ENCODE measurements around the gene TYW5.
"Not testable (repeated sequence)": the region's sequence is repeated elsewhere in the genome, so short reads cannot be mapped to it uniquely, and the experiment has no call there.

The TYW5 gene

DNA sequence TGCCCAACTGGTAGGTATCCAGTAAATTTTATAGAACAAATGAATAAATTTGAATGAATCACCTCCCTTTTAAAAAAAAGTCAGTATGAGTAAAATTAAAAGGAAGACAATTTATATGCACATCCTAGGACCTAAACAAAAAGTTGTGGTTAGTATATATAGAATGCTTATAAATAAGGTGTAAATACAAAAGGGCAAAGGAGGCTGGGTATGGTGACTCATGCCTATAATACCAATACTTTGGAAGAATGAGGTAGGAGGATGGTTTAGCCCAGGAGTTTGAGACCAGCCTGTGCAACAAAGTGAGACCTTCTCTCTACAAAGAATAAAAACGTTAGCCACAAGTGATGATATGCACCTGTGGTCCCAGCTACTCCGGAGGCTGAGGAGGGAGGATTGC is 31.4 kb downstream of the TYW5 start:
- Mint-ChIP-seq H3K27me3 (ENCODE audit: low read depth) (no peaks in the 10 kb centered on the region), H3K9me3 (no peaks in the 10 kb centered on the region), H3K4me1 (ENCODE audit: low read depth) (peaks cover 15% of the 10 kb centered on the region), H3K36me3 (ENCODE audit: low read depth) (peaks cover 45% of the 10 kb centered on the region), H3K4me3 (no peak overlapping the region), H3K27ac (no peak overlapping the region)
- DNase-seq (ENCODE audit: low spot score) = no peak

DNA sequence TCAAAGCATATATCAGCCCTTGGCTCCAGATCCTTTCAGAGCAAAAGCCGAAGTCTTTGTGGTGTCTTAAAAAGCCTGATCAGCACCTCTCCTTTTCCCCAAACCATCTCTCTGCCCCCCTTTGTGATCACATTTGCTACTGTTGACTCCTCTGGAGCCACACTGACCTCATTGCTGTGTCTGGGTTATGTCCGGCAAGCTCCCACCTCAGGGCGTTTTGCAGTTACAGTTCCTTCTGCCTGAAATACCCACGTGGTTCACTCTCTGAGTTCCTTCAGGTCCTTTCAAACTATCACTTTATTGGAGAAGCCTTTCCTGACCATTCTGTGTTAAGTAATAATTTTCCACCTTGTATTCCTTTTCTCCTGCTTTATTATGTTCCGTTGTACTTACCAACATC is 32.4 kb downstream of the TYW5 start:
- Mint-ChIP-seq H3K27me3 (ENCODE audit: low read depth) (no peaks in the 10 kb centered on the region), H3K4me3 (no peak overlapping the region), H3K27ac (no peak overlapping the region), H3K9me3 (no peaks in the 10 kb centered on the region), H3K36me3 (ENCODE audit: low read depth) (peaks cover 47% of the 10 kb centered on the region), H3K4me1 (ENCODE audit: low read depth) (peaks cover 18% of the 10 kb centered on the region)
- DNase-seq (ENCODE audit: low spot score) = no peak

DNA sequence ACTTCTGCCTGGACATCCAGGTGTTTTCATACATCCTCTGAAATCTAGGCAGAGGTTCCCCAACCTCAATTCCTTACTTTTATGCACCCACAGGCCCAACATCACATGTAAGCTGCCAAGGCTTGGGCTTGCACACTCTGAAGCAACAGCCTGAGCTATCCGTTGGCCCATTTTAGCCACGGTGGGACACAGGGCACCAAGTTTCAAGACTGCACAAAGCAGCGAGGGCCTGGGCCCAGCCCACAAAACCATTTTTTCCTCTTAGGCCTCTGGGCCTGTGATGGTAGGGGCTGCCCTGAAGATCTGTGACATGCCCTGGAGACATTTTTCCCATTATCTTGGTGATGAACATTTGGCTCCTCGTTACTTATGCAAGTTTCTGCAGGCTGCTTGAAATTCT is 38.3 kb downstream of the TYW5 start:
- no peak overlapping the region for H3K27ac Mint-ChIP-seq
- no peak overlapping the region for H3K4me3 Mint-ChIP-seq
- peaks cover 20% of the 10 kb centered on the region for H3K9me3 Mint-ChIP-seq
- DNase-seq (ENCODE audit: low spot score) = no peak
- no peaks in the 10 kb centered on the region for H3K27me3 Mint-ChIP-seq (ENCODE audit: low read depth)
- peaks cover 25% of the 10 kb centered on the region for H3K4me1 Mint-ChIP-seq (ENCODE audit: low read depth)
- peaks cover 62% of the 10 kb centered on the region for H3K36me3 Mint-ChIP-seq (ENCODE audit: low read depth)

DNA sequence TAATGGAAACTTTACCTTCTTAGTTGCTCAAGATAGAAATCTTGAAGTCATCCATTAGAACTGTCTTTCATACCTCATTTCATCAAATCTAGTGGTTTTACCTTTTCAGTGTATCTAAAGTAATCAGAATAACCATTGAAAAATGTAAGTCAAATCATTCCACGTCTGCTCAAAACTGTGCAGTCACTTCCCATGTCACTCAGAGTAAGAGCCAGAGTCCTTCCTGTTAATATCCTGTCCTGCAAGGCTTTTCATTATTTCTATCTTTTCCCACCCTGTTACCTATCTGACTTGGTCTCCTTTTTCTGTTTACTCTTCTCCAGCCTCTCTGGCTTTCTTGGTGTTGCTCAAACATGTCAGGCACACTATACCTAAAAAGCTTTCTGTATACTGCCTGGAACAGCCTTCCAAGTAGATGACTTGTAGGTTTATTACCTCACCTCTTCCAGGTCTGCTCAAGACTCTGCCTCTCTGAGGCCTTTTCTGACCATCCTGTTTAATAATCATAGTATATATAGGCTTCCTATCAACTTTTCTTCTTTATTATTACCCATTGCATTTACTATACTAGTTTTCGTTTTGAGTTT is 40.8 kb downstream of the TYW5 start:
- peak overlapping the region; percentile 34 for H3K27ac Mint-ChIP-seq
- H3K4me3 Mint-ChIP-seq = peak overlapping the region; percentile 62
- H3K9me3 Mint-ChIP-seq = peaks cover 20% of the 10 kb centered on the region
- no peak for DNase-seq (ENCODE audit: low spot score)
- peaks cover 35% of the 10 kb centered on the region for H3K4me1 Mint-ChIP-seq (ENCODE audit: low read depth)
- H3K36me3 Mint-ChIP-seq (ENCODE audit: low read depth) = peaks cover 56% of the 10 kb centered on the region
- H3K27me3 Mint-ChIP-seq (ENCODE audit: low read depth) = no peaks in the 10 kb centered on the region

DNA sequence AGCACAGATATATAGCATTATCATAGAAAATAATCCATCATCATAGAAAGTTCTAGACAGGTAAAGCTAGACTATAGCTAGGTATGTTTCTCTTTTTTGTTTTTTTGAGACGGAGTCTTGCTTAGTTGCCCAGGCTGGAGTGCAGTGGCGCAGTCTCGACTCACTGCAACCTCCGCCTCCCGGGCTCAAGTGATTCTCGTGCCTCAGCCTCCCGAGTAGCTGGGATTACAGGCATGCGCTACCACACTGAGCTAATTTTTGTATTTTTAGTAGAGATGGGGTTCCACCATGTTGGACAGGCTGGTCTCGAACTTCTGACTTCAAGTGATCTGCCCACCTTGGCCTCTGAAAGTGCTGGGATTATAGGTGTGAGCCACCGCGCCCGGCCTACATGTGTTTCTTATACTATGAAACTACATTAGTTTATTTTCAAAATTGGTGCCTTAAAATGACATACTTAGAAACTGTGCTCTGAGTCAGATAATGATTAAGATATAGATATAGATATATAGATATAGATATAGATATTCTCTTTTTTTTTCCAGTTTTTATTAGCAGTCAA is 42.7 kb downstream of the TYW5 start:
- H3K4me1 Mint-ChIP-seq (ENCODE audit: low read depth) = peaks cover 31% of the 10 kb centered on the region
- H3K9me3 Mint-ChIP-seq = peaks cover 18% of the 10 kb centered on the region
- not testable (repeated sequence) for H3K27me3 Mint-ChIP-seq (ENCODE audit: low read depth); DNase-seq (ENCODE audit: low spot score)
- H3K27ac Mint-ChIP-seq = peak overlapping the region; percentile 37
- peak overlapping the region; percentile 99 for H3K4me3 Mint-ChIP-seq
- peaks cover 41% of the 10 kb centered on the region for H3K36me3 Mint-ChIP-seq (ENCODE audit: low read depth)

DNA sequence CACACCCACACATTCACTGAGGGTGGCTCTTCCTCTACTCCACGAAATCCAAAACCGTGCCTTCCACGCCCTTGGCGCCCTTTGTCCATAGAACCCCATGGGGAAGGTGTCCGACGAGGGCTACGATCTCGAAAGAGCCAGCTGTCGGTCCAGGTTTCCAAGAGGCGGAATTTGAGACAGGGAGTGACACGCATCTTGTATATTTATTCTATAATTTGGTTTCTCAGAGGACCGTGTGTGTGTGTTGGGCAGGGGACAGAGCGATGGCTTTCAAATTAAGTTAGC is 43.5 kb downstream of the TYW5 start:
- H3K27ac Mint-ChIP-seq = peak overlapping the region; percentile 96
- H3K4me1 Mint-ChIP-seq (ENCODE audit: low read depth) = peaks cover 31% of the 10 kb centered on the region
- DNase-seq (ENCODE audit: low spot score) = no peak
- peaks cover 13% of the 10 kb centered on the region for H3K9me3 Mint-ChIP-seq
- H3K36me3 Mint-ChIP-seq (ENCODE audit: low read depth) = peaks cover 33% of the 10 kb centered on the region
- H3K4me3 Mint-ChIP-seq = peak overlapping the region; percentile 99
- no peaks in the 10 kb centered on the region for H3K27me3 Mint-ChIP-seq (ENCODE audit: low read depth)

DNA sequence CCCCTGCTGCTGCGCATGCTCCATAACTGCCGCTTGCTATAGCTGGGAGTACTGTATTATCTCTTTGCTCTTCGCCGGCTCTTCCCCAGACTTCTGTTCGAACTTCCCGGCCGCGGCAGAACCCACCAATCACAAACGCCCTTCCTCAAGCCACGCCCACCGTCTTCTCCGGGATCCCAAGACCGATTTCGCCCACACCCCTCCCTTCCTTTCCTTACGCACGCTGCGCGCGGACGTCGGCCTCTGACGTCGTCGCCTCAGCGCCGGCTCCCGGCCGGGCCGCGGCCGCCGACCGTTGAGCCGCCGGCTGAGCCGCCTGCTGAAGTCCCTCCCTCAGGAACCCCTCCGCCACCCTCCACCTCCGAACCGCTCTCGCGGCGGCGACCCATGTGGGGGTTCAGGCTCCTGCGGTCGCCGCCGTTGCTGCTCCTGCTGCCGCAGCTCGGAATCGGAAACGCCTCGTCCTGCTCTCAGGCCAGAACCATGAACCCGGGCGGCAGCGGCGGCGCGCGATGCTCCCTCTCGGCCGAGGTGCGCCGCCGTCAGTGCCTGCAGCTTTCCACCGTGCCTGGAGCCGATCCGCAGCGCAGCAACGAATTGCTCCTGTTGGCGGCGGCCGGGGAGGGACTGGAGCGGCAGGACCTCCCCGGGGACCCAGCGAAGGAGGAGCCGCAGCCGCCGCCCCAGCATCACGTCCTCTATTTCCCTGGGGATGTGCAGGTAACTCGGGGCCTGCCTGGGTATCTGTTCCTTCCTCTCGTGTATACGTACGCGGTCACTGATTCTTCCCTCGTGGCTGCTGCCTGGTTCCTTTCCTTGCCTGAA is 44.0 kb downstream of the TYW5 start, which contains the start of gene C2orf69:
C2orf69 (plus strand) TSS at position 242 of the 825 bp plus-strand sequence; CDS start at position 388, 146 bp downstream.
- H3K27ac Mint-ChIP-seq = peak within 1 kb of the TSS; percentile 96
- peaks cover 27% of the 10 kb centered on the region for H3K36me3 Mint-ChIP-seq (ENCODE audit: low read depth)
- H3K4me3 Mint-ChIP-seq = peak within 1 kb of the TSS; percentile 99
- H3K4me1 Mint-ChIP-seq (ENCODE audit: low read depth) = peaks cover 31% of the 10 kb centered on the region
- no peaks in the 10 kb centered on the region for H3K27me3 Mint-ChIP-seq (ENCODE audit: low read depth)
- DNase-seq (ENCODE audit: low spot score) = peak; percentile 94
- H3K9me3 Mint-ChIP-seq = peaks cover 8% of the 10 kb centered on the region

DNA sequence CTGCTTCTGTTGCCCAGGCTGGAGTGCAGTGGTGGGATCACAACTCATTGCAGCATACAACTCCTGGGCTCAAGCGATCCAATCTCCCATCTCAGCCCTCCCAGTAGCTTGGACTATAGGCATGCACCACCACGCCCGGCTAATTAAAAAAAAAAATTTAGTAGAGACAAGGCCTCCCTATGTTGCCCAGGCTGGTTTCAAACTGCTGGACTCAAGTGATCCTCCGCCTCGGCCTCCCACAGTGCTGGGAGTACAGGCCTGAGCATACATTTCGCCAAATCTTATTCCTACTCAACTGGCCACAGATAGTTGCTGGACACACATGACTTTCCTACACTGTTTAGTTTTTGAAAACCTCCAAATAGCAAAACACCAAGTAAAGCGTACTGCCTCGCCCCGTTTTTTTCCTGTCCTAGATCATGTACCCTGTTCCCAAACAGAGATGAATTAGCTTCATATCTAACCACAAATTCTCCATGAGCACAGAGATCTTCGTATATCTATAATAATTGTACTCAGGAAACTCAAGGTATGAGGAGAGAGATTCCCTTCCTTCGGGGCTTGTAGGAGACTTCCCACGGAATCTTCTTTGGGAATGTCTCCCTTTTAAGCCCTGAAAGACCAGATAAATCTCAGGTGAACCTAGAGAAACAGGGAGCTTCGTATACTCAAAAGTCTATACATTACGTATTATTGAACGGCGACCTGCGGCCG is 44.8 kb downstream of the TYW5 start:
- DNase-seq (ENCODE audit: low spot score) = no peak

DNA sequence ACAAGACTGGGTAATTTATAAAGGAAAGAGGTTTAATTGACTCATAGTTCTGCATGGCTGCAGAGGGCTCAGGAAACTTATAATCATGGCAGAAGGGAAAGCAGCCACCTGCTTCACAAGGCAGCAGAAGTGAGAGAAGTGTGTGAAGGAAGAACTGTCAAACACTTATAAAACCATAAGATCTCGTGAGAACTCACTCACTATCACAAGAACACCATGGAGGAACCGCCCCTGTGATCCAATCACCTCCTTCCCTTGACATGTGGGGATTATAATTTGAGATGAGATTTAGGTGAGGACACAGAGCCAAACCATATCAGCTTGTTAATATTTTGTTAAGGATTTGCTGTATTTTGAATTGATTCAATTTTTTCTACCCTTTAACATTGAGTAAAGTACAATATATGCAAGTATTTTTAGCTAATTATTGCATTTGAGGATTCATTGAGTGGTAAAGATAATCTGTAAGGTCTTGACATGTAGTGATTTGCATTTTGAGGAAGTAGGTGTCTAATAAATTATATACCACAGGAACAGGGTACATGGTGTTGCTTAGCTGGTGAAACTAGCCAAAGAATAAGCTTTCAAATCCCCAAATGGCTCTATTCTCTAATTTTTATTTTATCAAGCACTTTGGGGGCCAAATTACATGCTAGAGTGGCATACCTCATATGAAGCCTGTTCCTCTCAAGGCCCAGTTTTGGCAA is 48.1 kb downstream of the TYW5 start:
- H3K9me3 Mint-ChIP-seq = no peaks in the 10 kb centered on the region

More for the DNA sequence above, 44.8 kb downstream of the TYW5 start:
- Mint-ChIP-seq H3K36me3 (ENCODE audit: low read depth) (peaks cover 20% of the 10 kb centered on the region), H3K4me1 (ENCODE audit: low read depth) (peaks cover 31% of the 10 kb centered on the region), H3K4me3 (peak overlapping the region; percentile 99), H3K27ac (peak overlapping the region; percentile 96), H3K9me3 (no peaks in the 10 kb centered on the region), H3K27me3 (ENCODE audit: low read depth) (peaks cover 5% of the 10 kb centered on the region)

DNA sequence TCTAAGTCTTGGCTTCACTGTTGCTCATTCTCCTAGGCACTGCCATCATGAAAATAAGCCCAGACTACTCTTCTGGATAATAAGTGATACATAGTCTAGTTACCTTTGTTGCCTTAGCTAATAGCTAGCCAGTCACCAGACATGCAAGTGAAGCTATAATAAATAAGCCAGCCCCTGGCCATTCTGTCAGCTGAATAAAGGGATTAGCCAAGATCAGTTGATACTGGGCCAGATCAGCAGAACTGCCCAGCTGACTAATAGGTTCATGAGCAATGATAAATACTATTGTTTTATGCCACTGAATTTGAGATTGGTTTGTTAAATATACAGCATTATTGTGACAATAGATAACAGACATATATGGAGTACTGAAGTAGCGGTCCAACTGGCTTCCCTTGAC is 52.2 kb downstream of the TYW5 start:
- no peaks in the 10 kb centered on the region for H3K4me1 Mint-ChIP-seq (ENCODE audit: low read depth)
- peaks cover 33% of the 10 kb centered on the region for H3K27me3 Mint-ChIP-seq (ENCODE audit: low read depth)
- H3K36me3 Mint-ChIP-seq (ENCODE audit: low read depth) = no peaks in the 10 kb centered on the region
- H3K4me3 Mint-ChIP-seq = no peak overlapping the region
- H3K27ac Mint-ChIP-seq = no peak overlapping the region
- no peak for DNase-seq (ENCODE audit: low spot score)
- H3K9me3 Mint-ChIP-seq = no peaks in the 10 kb centered on the region

More for the DNA sequence above, 48.1 kb downstream of the TYW5 start:
- Mint-ChIP-seq H3K27me3 (ENCODE audit: low read depth) (peaks cover 22% of the 10 kb centered on the region), H3K36me3 (ENCODE audit: low read depth) (peaks cover 4% of the 10 kb centered on the region), H3K27ac (no peak overlapping the region), H3K4me3 (no peak overlapping the region), H3K4me1 (ENCODE audit: low read depth) (peaks cover 13% of the 10 kb centered on the region)
- DNase-seq (ENCODE audit: low spot score) = no peak

DNA sequence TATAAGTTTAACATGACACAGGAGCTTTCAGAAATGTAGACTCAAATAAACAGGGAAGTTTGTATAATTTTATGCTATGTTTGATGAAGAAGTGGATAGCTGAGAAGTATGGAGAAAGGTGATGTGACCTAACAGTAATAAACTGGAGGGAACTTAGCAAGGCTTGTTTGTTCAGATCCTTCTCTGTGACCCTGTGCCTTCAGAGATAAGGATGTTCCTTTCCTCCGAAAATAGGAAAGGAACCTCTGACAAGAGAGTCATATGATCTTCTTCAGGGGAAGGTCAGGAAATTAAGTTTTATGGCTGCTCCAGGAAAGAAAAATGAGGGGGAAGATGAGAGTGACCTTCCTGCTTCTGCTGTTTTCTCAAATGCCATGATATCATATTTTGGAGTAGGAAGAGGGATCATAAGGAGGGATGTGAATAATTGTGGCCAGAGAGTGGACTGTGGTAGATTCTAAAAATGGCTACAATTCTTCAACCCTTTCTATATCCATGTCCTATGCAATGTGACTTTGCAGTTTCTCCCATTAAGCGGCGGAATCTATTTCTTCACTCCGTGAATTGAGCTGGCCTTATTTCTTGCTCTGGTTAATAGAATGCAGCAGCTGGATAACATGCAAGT is 52.7 kb downstream of the TYW5 start:
- Mint-ChIP-seq H3K4me1 (ENCODE audit: low read depth) (no peaks in the 10 kb centered on the region), H3K4me3 (no peak overlapping the region), H3K27me3 (ENCODE audit: low read depth) (peaks cover 35% of the 10 kb centered on the region), H3K27ac (no peak overlapping the region), H3K9me3 (no peaks in the 10 kb centered on the region), H3K36me3 (ENCODE audit: low read depth) (no peaks in the 10 kb centered on the region)
- DNase-seq (ENCODE audit: low spot score) = no peak

DNA sequence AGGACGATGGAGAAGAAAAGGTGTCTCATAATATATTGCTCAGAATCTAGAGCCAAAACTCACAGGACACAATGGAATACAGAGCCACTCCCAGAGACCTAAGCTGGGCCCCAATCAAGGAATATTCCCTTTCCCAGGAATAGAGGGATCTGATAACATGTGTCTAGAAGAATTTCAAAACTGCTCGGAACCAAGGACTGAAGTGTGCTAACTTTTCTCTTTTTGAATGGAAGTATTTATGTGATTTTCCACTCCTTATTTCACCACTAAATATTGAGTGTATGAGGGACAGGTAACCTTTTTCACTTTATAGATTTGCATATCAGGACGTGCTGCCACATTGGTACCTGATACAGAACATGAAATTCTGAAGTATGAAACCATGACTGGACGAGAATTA is 53.3 kb downstream of the TYW5 start:
- Mint-ChIP-seq H3K9me3 (no peaks in the 10 kb centered on the region), H3K4me3 (no peak overlapping the region), H3K27me3 (ENCODE audit: low read depth) (peaks cover 35% of the 10 kb centered on the region), H3K36me3 (ENCODE audit: low read depth) (no peaks in the 10 kb centered on the region), H3K27ac (no peak overlapping the region), H3K4me1 (ENCODE audit: low read depth) (no peaks in the 10 kb centered on the region)
- no peak for DNase-seq (ENCODE audit: low spot score)

DNA sequence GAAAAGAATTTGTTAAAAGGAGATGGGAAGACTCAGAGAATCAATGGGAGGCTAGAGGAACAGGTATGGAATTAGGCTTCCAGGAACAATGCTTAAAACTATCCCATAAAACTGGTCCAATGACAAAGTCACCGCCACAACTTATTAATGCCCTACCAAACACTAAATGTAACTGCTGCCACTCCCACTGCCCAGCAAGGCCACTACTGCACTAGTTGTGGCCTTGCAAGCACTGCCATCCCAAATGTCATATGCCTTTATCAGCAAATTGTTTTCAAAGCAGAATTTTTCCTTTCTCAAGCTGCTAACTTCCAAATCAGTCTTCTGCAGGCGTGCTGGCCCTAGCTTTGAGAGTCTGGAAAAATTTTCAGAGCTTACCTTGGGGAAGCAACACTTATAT is 58.7 kb downstream of the TYW5 start:
- Mint-ChIP-seq H3K9me3 (no peaks in the 10 kb centered on the region), H3K27me3 (ENCODE audit: low read depth) (peaks cover 23% of the 10 kb centered on the region), H3K27ac (no peak overlapping the region), H3K4me3 (no peak overlapping the region), H3K4me1 (ENCODE audit: low read depth) (no peaks in the 10 kb centered on the region), H3K36me3 (ENCODE audit: low read depth) (no peaks in the 10 kb centered on the region)
- no peak for DNase-seq (ENCODE audit: low spot score)

All from T-helper 2 cell treated with Interferon-gamma antibody and Interleukin-4, amounts not matched to agents 5 μg/mL and 100 μg/mL, for 36 hours (primary cell).